Activated naive CD8-positive, alpha-beta T cell (primary cell): ENCODE results near the gene ING3.
A peak's percentile ranks its signal among the peaks of the same experiment; 100 is the strongest.
"Not testable (repeated sequence)": the region's sequence is repeated elsewhere in the genome, so short reads cannot be mapped to it uniquely, and the experiment has no call there.

Source experiments
- H3K27ac Mint-ChIP-seq: one replicate; pipeline ENCODE4 v1.8.0; 2021; ENCODE audit warnings: mixed read lengths
- H3K27me3 Mint-ChIP-seq: one replicate; pipeline ENCODE4 v1.8.0; 2021; ENCODE audit warnings: mixed read lengths
- H3K36me3 Mint-ChIP-seq: one replicate; pipeline ENCODE4 v1.8.0; 2021; ENCODE audit warnings: mixed read lengths
- H3K4me1 Mint-ChIP-seq: one replicate; pipeline ENCODE4 v1.8.0; 2021; ENCODE audit warnings: low read depth, mixed read lengths
- H3K4me3 Mint-ChIP-seq: one replicate; pipeline ENCODE4 v1.8.0; 2021; ENCODE audit warnings: mild to moderate bottlenecking, mixed read lengths
- H3K9me3 Mint-ChIP-seq: one replicate; pipeline ENCODE4 v1.8.0; 2021; ENCODE audit warnings: low read depth, mixed read lengths

ING3 gene

GRCh38 chr7:120979765-120980499 is 29.4 kb downstream of the ING3 start:
- no peaks in the 10 kb centered on the region for H3K36me3 Mint-ChIP-seq
- peaks cover 3% of the 10 kb centered on the region for H3K4me1 Mint-ChIP-seq
- no peaks in the 10 kb centered on the region for H3K27me3 Mint-ChIP-seq
- no peak overlapping the region for H3K4me3 Mint-ChIP-seq
- no peaks in the 10 kb centered on the region for H3K9me3 Mint-ChIP-seq
- H3K27ac Mint-ChIP-seq, result no peak overlapping the region

- Mint-ChIP-seq H3K4me1 (peaks cover 3% of the 10 kb centered on the region), H3K9me3 (no peaks in the 10 kb centered on the region), H3K27me3 (peaks cover 3% of the 10 kb centered on the region), H3K4me3 (no peak overlapping the region), H3K36me3 (no peaks in the 10 kb centered on the region), H3K27ac (no peak overlapping the region)
These were observed 30.5 kb downstream of the ING3 start for GRCh38 chr7:120981117-120981516.

DNA sequence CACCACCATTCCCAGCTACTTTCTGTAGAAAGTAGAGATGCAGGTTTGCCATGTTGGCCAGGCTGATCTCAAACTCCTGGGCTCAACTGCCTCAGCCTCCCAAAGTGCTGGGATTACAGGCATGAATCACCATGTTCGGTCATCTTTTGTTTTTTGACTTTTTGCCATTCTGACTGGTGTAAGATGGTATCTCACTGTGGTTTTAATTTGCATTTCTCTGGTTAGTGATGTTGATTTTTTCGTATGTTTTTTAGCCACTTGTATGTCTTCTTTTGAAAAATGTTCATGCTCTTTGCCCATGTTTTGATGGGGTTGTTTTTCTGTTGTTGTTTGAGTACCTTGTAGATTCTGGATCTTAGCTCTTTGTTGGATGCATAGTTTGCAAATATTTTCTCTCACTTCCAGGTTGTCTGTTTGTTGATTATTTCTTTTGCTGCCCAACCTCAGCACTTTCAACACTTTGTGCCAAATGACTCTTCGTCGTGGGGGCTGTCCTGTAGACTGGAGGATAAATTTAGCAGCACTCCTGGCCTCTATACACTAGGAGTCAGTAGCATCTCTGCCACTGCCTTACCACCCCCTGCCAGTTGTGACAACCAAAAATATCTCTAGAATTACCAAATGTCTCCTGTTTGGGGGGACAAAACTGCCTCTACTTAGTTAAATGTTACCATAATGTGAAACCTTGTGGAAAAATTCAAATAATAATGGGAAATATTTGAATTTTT is 31.5 kb downstream of the ING3 start:
- Mint-ChIP-seq H3K4me3 (no peak overlapping the region), H3K27ac (no peak overlapping the region), H3K27me3 (peaks cover 9% of the 10 kb centered on the region), H3K4me1 (peaks cover 3% of the 10 kb centered on the region), H3K9me3 (no peaks in the 10 kb centered on the region), H3K36me3 (no peaks in the 10 kb centered on the region)

GRCh38 chr7:120983592-120983991 is 33.0 kb downstream of the ING3 start:
- not testable (repeated sequence) for H3K27ac Mint-ChIP-seq, H3K4me3 Mint-ChIP-seq, H3K36me3 Mint-ChIP-seq, H3K9me3 Mint-ChIP-seq
- peaks cover 13% of the 10 kb centered on the region for H3K4me1 Mint-ChIP-seq
- peaks cover 20% of the 10 kb centered on the region for H3K27me3 Mint-ChIP-seq

- Mint-ChIP-seq H3K36me3 (no peaks in the 10 kb centered on the region), H3K27ac (no peak overlapping the region), H3K4me1 (peaks cover 20% of the 10 kb centered on the region), H3K9me3 (no peaks in the 10 kb centered on the region), H3K4me3 (no peak overlapping the region), H3K27me3 (peaks cover 28% of the 10 kb centered on the region)
These were observed 33.8 kb downstream of the ING3 start for GRCh38 chr7:120984406-120984805.

- Mint-ChIP-seq H3K9me3 (no peaks in the 10 kb centered on the region), H3K4me3 (no peak overlapping the region), H3K4me1 (peaks cover 20% of the 10 kb centered on the region), H3K36me3 (no peaks in the 10 kb centered on the region), H3K27me3 (peaks cover 36% of the 10 kb centered on the region), H3K27ac (no peak overlapping the region)
These were observed 34.7 kb downstream of the ING3 start for GRCh38 chr7:120985130-120985758.

DNA sequence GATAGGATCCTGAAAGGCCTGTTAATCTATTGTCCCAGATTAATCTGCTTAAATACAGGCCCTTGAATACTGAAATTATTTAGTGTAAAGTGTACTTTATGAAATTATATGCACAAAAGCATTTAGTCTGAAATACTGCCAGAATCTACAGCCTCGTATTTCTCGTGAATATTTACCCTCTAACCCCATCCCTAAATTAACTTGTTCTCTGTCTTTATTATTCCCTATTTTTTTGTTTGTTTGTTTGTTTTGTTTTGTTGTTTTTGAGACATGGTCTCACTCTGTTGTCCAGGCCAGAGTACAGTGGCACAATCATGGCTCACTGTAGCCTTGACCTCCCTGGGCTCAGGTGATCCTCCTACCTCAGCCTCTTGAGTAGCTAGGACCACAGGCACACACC is 35.3 kb downstream of the ING3 start:
- H3K9me3 Mint-ChIP-seq, result no peaks in the 10 kb centered on the region
- H3K4me3 Mint-ChIP-seq, result no peak overlapping the region
- H3K4me1 Mint-ChIP-seq, result peaks cover 20% of the 10 kb centered on the region
- peaks cover 38% of the 10 kb centered on the region for H3K27me3 Mint-ChIP-seq
- no peaks in the 10 kb centered on the region for H3K36me3 Mint-ChIP-seq
- H3K27ac Mint-ChIP-seq, result no peak overlapping the region

DNA sequence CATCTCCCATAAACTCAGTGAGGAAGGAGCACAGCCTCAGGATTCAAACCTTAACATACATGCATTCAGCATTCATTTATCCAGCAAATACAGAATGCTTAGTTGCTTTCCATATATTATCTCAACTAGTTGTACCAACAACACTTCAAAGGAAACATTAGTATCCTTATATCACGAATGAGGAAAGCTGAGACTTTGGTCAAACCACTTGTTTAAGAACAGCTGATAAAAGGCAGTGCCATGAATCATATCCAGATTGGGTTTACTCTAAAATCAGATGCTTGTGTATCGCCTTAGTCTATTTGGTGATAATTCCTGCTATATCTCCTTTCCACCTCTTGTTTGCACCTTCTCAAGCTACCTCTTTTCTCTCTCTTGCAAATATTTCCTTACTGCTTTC is 36.1 kb downstream of the ING3 start:
- Mint-ChIP-seq H3K4me3 (no peak overlapping the region), H3K27me3 (peaks cover 41% of the 10 kb centered on the region), H3K4me1 (peaks cover 20% of the 10 kb centered on the region), H3K9me3 (no peaks in the 10 kb centered on the region), H3K36me3 (no peaks in the 10 kb centered on the region), H3K27ac (no peak overlapping the region)

DNA sequence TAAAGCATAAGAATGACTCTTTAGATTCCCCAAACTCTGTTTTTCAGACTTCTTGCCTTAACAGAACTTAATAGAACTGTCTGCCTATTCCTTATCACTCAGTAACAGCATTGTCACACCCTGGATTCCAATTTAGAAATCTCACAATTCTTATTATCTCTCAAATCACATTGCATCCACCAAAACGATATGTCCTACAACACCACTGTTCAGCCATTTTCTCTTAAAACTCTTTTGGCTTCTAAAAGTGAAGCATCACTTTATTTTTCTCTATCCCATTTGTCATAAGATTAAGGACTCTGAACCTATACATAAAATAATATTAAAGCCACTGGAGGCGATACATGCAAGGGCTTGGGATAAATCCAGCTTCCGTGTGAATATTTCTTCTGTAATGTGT is 36.7 kb downstream of the ING3 start:
- H3K27me3 Mint-ChIP-seq, result peaks cover 42% of the 10 kb centered on the region
- no peaks in the 10 kb centered on the region for H3K36me3 Mint-ChIP-seq
- H3K4me3 Mint-ChIP-seq, result no peak overlapping the region
- H3K27ac Mint-ChIP-seq, result no peak overlapping the region
- H3K4me1 Mint-ChIP-seq, result peaks cover 17% of the 10 kb centered on the region
- H3K9me3 Mint-ChIP-seq, result no peaks in the 10 kb centered on the region

- Mint-ChIP-seq H3K36me3 (no peaks in the 10 kb centered on the region), H3K27ac (no peak overlapping the region), H3K4me3 (peak overlapping the region; percentile 79), H3K4me1 (peaks cover 17% of the 10 kb centered on the region), H3K27me3 (peaks cover 42% of the 10 kb centered on the region), H3K9me3 (no peaks in the 10 kb centered on the region)
These were observed 37.4 kb downstream of the ING3 start for GRCh38 chr7:120987683-120988590.

DNA sequence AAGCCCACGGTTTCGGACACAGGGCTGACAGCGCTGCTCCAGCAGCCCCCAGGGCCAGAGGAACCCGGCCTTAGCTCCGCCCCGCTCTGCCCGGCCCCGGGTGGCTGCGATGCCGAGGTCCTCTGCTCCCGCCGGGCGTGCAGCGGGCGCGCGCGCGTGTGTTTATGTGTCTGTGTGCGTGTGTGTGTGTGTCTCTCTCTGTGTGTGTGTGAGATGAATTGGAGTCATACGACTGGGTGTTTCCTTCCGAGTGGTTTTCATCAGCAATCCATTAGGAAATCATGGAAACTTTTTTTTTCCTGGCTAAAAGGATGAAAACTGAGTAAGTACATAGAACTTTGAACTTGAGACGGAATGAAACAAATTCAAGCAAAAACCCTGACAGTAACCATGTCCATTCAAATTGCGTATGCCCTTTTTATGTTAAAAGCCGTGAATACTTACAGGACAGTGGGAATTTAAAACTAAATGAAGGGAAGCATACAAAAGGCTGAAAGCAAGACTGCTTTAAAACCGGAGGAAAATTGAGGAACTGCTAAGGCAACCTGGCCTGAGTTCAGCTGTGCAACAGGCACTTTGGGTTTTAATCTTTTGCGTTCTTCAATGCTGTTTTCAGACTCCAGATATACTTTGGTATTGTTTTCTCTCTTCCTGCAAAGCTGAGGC is 38.1 kb downstream of the ING3 start, which contains the start of gene CPED1:
Gene CPED1 (plus strand): TSS at position 121 of the 666 bp plus-strand sequence. CDS start 911 bp downstream, outside the sequence.
- peaks cover 42% of the 10 kb centered on the region for H3K27me3 Mint-ChIP-seq
- no peaks in the 10 kb centered on the region for H3K36me3 Mint-ChIP-seq
- no peak within 1 kb of the TSS for H3K27ac Mint-ChIP-seq
- peaks cover 17% of the 10 kb centered on the region for H3K4me1 Mint-ChIP-seq
- peak within 1 kb of the TSS; percentile 79 for H3K4me3 Mint-ChIP-seq
- H3K9me3 Mint-ChIP-seq, result no peaks in the 10 kb centered on the region

DNA sequence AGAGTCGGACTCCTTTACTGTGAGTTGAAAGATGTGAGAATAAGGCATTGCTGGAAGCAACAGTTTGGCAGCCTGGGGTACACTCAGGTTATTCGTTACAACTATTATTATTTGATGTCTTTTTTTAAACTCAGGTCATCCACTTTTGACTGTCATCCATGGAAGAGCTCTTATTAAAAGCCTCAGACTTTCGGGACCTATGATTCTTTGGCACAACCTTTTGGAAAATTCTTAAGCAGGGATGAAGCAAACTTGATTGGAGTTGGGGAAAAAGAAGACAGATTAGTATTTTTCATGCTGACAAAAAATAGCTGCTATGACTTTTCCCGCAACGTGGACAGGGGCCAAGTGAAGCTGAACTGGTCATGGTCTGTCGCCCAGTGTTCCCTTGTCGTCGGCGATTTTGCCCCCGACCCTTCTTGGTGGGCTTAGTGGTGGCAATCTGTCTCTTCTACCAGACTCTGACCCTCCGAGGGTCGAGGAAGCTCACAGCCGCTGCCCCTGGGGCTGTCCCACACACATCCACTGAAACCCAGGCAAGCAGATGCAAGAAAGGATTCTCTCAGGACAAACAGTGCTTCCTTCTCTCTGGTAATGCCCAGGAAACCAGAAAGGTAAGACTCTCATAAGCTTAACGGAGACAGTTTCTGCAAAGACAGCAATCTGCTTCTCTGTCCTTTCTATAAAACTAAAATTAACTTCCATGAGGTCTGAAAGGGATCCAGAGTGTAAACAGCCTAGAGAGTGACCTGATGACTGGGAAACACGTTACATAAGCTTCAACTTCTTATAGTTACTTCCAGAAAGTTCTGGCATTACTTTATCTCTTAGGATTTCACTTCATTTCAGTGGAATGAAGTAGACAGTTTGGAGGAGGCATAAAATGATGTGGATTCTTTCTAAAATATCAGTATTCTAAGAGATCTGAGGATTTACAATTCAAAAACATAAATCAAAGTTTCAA is 39.0 kb downstream of the ING3 start:
- peak overlapping the region; percentile 79 for H3K4me3 Mint-ChIP-seq

DNA sequence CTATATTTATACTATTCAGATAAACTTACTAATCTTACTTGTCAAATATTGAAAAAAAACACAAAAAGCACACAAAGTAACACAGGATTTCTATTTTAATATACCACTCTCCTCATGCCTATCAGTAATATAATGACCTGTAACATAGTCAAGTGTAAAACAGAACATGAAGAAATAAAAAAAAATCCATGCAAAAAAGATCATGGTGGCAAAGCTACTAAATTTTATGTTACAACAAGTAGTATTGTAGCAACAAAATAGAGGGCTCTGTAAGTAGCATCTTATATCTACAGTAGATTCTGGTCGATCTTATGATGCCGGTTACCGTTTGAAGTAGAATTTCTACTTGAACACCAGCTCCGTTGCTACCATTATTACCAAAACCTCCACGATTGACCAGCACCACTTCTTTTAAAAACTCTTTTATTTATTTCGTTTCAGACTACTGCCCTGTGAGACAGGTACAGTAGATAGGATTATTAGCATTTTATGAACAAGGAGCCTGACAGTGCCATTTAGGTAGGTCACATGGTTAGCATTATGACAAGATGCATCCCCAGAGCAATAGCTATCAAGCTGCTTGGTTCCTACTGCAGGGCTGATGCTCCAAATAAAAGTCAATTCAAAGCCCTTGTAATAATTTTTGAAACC is 40.0 kb downstream of the ING3 start:
- Mint-ChIP-seq H3K4me3 (no peak overlapping the region), H3K4me1 (peaks cover 18% of the 10 kb centered on the region), H3K36me3 (no peaks in the 10 kb centered on the region), H3K9me3 (no peaks in the 10 kb centered on the region), H3K27ac (no peak overlapping the region), H3K27me3 (peaks cover 41% of the 10 kb centered on the region)

More for the DNA sequence above, 39.0 kb downstream of the ING3 start:
- no peak overlapping the region for H3K27ac Mint-ChIP-seq
- H3K36me3 Mint-ChIP-seq, result no peaks in the 10 kb centered on the region
- no peaks in the 10 kb centered on the region for H3K9me3 Mint-ChIP-seq
- peaks cover 17% of the 10 kb centered on the region for H3K4me1 Mint-ChIP-seq
- H3K27me3 Mint-ChIP-seq, result peaks cover 42% of the 10 kb centered on the region
